IMR-90 (cell line): ENCODE data around the gene SLIT1. TPM values are rescaled to one million over a fixed set of nuclear protein-coding genes. Genes with fewer than 3 reads are reported as not detected.

ENCODE experiments used
- ATAC-seq: fragments of 200-7000 bp; cut with Tn5 transposase; 2 replicates; pipeline ENCODE4 v1.9.1; 2020; ENCODE audit warnings: low read depth, mild to moderate bottlenecking, moderate library complexity
- BruUV-seq: library from RNA; stranded (reverse); fragments of 400-500 nt; replicated peaks from 2 replicates; lab custom pipeline; 2021; lab: Mats Ljungman, UMichigan
- CTCF ChIA-PET: fragments of 300-600 bp; formaldehyde crosslinking; extraction: SDS; loops from one replicate; lab custom pipeline; 2021; ENCODE audit warnings: antibody characterized with exemption; lab: Yijun Ruan, JAX
- POLR2A ChIA-PET: fragments of 300-600 bp; sonication (Branson Sonifier 250); formaldehyde crosslinking; loops from one replicate; lab custom pipeline; 2022; ENCODE audit warnings: antibody characterized with exemption; ENCODE audit not compliant: unreplicated experiment; lab: Charles Lee
- DNase-seq: peaks from one replicate; pipeline ENCODE4 v3.0.0; 2013
- H2AFZ ChIP-seq: replicated peaks from 2 replicates; pipeline ENCODE3; 2013; ENCODE audit warnings: low read length, mild to moderate bottlenecking; ENCODE audit not compliant: poor library complexity
- H2AK5ac ChIP-seq: 2 replicates; pipeline ENCODE4 v1.6.1; 2013; ENCODE audit warnings: low read depth, low read length, inconsistent platforms
- H2AK9ac ChIP-seq: replicated peaks from 2 replicates; pipeline ENCODE3; 2013; ENCODE audit warnings: mild to moderate bottlenecking, low read depth, low read length, moderate library complexity; ENCODE audit not compliant: poor library complexity
- H2BK120ac ChIP-seq: 2 replicates; pipeline ENCODE4 v1.6.1; 2013; ENCODE audit warnings: low read depth, low read length, inconsistent platforms
- H2BK15ac ChIP-seq: 3 replicates; pipeline ENCODE4 v1.6.1; 2013; ENCODE audit warnings: low read depth, low read length, inconsistent platforms
- H2BK20ac ChIP-seq: 2 replicates; pipeline ENCODE4 v1.6.1; 2013; ENCODE audit warnings: low read depth, mild to moderate bottlenecking, inconsistent platforms, low read length, moderate library complexity
- H2BK5ac ChIP-seq: 2 replicates; pipeline ENCODE4 v1.6.1; 2013; ENCODE audit warnings: mild to moderate bottlenecking, low read depth, low read length, inconsistent platforms; ENCODE audit not compliant: poor library complexity, severe bottlenecking
- H3K14ac ChIP-seq: replicated peaks from 2 replicates; pipeline ENCODE4 v1.6.1; 2013; ENCODE audit warnings: low read depth, low read length, inconsistent platforms
- H3K18ac ChIP-seq: 2 replicates; pipeline ENCODE4 v1.6.1; 2013; ENCODE audit warnings: low read depth, low read length, control low read depth
- H3K23ac ChIP-seq: 2 replicates; pipeline ENCODE4 v1.6.1; 2013; ENCODE audit warnings: low read depth, low read length, inconsistent platforms
- H3K27ac ChIP-seq: 2 replicates; pipeline ENCODE4 v1.5.1; 2013; ENCODE audit warnings: mild to moderate bottlenecking, control low read depth, low read length; ENCODE audit not compliant: insufficient read depth
- H3K27me3 ChIP-seq: 2 replicates; pipeline ENCODE4 v1.6.1; 2013; ENCODE audit warnings: low read length; ENCODE audit not compliant: control insufficient read depth, insufficient read depth
- H3K36me3 ChIP-seq: 2 replicates; pipeline ENCODE4 v1.6.1; 2013; ENCODE audit warnings: low read length, mixed read lengths; ENCODE audit not compliant: control insufficient read depth, insufficient read depth
- H3K4ac ChIP-seq: 2 replicates; pipeline ENCODE4 v1.6.1; 2013; ENCODE audit warnings: low read depth, low read length, inconsistent platforms
- H3K4me1 ChIP-seq: 2 replicates; pipeline ENCODE4 v1.6.1; 2013; ENCODE audit warnings: low read length, mixed read lengths; ENCODE audit not compliant: control insufficient read depth, insufficient read depth
- H3K4me2 ChIP-seq: 2 replicates; pipeline ENCODE4 v1.6.1; 2013; ENCODE audit warnings: low read depth, mild to moderate bottlenecking, control low read depth, low read length, moderate library complexity
- H3K4me3 ChIP-seq: 2 replicates; pipeline ENCODE4 v1.5.1; 2013; ENCODE audit warnings: low read depth, mild to moderate bottlenecking, control low read depth, low read length, moderate library complexity; ENCODE audit not compliant: insufficient read depth
- H3K56ac ChIP-seq: 2 replicates; pipeline ENCODE4 v1.6.1; 2013; ENCODE audit warnings: low read length, inconsistent platforms; ENCODE audit not compliant: insufficient read depth; ENCODE audit errors: extremely low read depth
- H3K79me1 ChIP-seq, 2 experiments: 2 replicates each; pipeline ENCODE4 v1.6.1; 2013; ENCODE audit warnings: low read length in 2 of 2, inconsistent platforms in 1 of 2, low read depth in 1 of 2
- H3K9ac ChIP-seq: 2 replicates; pipeline ENCODE4 v1.6.1; 2013; ENCODE audit warnings: low read depth, low read length, control low read depth
- H3K9me1 ChIP-seq: 2 replicates; pipeline ENCODE4 v1.6.1; 2013; ENCODE audit warnings: low read length, inconsistent platforms; ENCODE audit not compliant: insufficient read depth
- H3K9me3 ChIP-seq: 2 replicates; pipeline ENCODE4 v1.6.1; 2013; ENCODE audit warnings: low read length; ENCODE audit not compliant: control insufficient read depth, insufficient read depth
- H4K20me1 ChIP-seq: 2 replicates; pipeline ENCODE4 v1.6.1; 2013; ENCODE audit warnings: low read length, inconsistent platforms; ENCODE audit not compliant: insufficient read depth
- H4K5ac ChIP-seq: 2 replicates; pipeline ENCODE4 v1.6.1; 2013; ENCODE audit warnings: mild to moderate bottlenecking, low read depth, low read length, control low read depth
- H4K8ac ChIP-seq, 2 experiments: 2 replicates each; pipeline ENCODE4 v1.6.1; 2013; ENCODE audit warnings: low read depth in 2 of 2, low read length in 2 of 2, control low read depth in 1 of 2, inconsistent platforms in 1 of 2
- H4K91ac ChIP-seq: 2 replicates; pipeline ENCODE4 v1.6.1; 2013; ENCODE audit warnings: low read depth, low read length, inconsistent platforms; ENCODE audit not compliant: insufficient read depth
- BHLHE40 ChIP-seq: fragments of 150-350 bp; IDR thresholded peaks from 2 replicates; pipeline ENCODE4 v1.6.1; 2016; ENCODE audit warnings: mild to moderate bottlenecking, low read depth, low read length
- CEBPB ChIP-seq: IDR thresholded peaks from 2 replicates; pipeline ENCODE4 v1.6.1; 2012; ENCODE audit warnings: low read depth, low read length, improper control_type of control experiment
- CHD1 ChIP-seq: IDR thresholded peaks from 2 replicates; pipeline ENCODE4 v1.6.1; 2012; ENCODE audit warnings: low read depth, low read length, improper control_type of control experiment
- ELK1 ChIP-seq: fragments of 150-350 bp; IDR thresholded peaks from 2 replicates; pipeline ENCODE4 v1.6.1; 2016; ENCODE audit warnings: low read depth, mild to moderate bottlenecking, low read length, moderate library complexity, borderline replicate concordance
- FOS ChIP-seq: fragments of 150-350 bp; IDR thresholded peaks from 2 replicates; pipeline ENCODE4 v1.6.1; 2016; ENCODE audit warnings: low read depth, low read length
- MAFK ChIP-seq: IDR thresholded peaks from 2 replicates; pipeline ENCODE4 v1.6.1; 2012; ENCODE audit warnings: low read depth, low read length, improper control_type of control experiment
- MXI1 ChIP-seq: IDR thresholded peaks from 2 replicates; pipeline ENCODE4 v1.6.1; 2012; ENCODE audit warnings: low read depth, mild to moderate bottlenecking, low read length, moderate library complexity, borderline replicate concordance
- NFE2L2 ChIP-seq: fragments of 150-350 bp; IDR thresholded peaks from 2 replicates; pipeline ENCODE4 v1.6.1; 2016; ENCODE audit warnings: low read depth, mild to moderate bottlenecking, low read length
- POLR2A ChIP-seq: IDR thresholded peaks from 2 replicates; pipeline ENCODE4 v1.6.1; 2012; ENCODE audit warnings: mild to moderate bottlenecking, low read depth, low read length
- RAD21 ChIP-seq: IDR thresholded peaks from 2 replicates; pipeline ENCODE4 v1.6.1; 2012; ENCODE audit warnings: low read length, improper control_type of control experiment
- RCOR1 ChIP-seq: IDR thresholded peaks from 2 replicates; pipeline ENCODE4 v1.6.1; 2012; ENCODE audit warnings: mild to moderate bottlenecking, low read length, improper control_type of control experiment; ENCODE audit not compliant: insufficient replicate concordance
- RFX5 ChIP-seq: IDR thresholded peaks from 2 replicates; pipeline ENCODE4 v1.8.0; 2012; ENCODE audit warnings: low read depth, mild to moderate bottlenecking, low read length, moderate library complexity
- SMC3 ChIP-seq: fragments of 150-350 bp; IDR thresholded peaks from 2 replicates; pipeline ENCODE4 v1.6.1; 2016; ENCODE audit warnings: low read depth, mild to moderate bottlenecking, antibody characterized with exemption, low read length, moderate library complexity
- WGBS, 2 experiments: methylation state at CpG; one replicate each; pipeline versions ENCODE4 v1.1.5 to v1.1.7; 2013; ENCODE audit warnings: missing lambda C conversion rate in 2 of 2; ENCODE audit not compliant: insufficient read length in 1 of 2; ENCODE audit errors: extremely low coverage in 2 of 2; 5-methylcytosine and 5-hydroxymethylcytosine counted together
- dilution Hi-C: fragments of 300-500 bp; cut with HindIII; formaldehyde crosslinking; loops from one replicate; pipeline ENCODE4 v1.14.3; 2018; ENCODE audit warnings: low sequenced_read_pairs; ENCODE audit not compliant: unreplicated experiment
- in situ Hi-C: fragments of 300-500 bp; cut with MboI; formaldehyde crosslinking; loops from 3 replicates; pipeline ENCODE4 v1.14.3; 2019; ENCODE audit warnings: low sequenced_read_pairs, inconsistent platforms, mixed read lengths
- intact Hi-C: fragments of 100-400 bp; cut with micrococcal nuclease; formaldehyde crosslinking; loops from 2 replicates; pipeline ENCODE4 v1.10.0; 2022
- polyA plus RNA-seq, 3 experiments: library from polyadenylated mRNA; depleted of rRNA; stranded (reverse); fragments of >200 nt; gene quantifications; 2 replicates each; pipeline ENCODE4 v1.2.3, GENCODE V29; 2012; ENCODE audit warnings: low replicate concordance in 1 of 3
- total RNA-seq: library from RNA; depleted of rRNA; stranded (reverse); fragments of >200 nt; gene quantifications from 2 replicates; pipeline ENCODE4 v1.2.3, GENCODE V29; 2012
- TF ChIP-seq, protein P1 (sequence below): conservative IDR thresholded peaks from 2 replicates; pipeline ENCODE4 v1.5.1; 2012; ENCODE audit warnings: mild to moderate bottlenecking, low read depth, low read length, improper control_type of control experiment
- TF ChIP-seq, protein P2 (sequence below): fragments of 150-350 bp; IDR thresholded peaks from 2 replicates; pipeline ENCODE4 v1.6.1; 2017; ENCODE audit warnings: mild to moderate bottlenecking, antibody characterized with exemption, low read length, low read depth

Gene SLIT1
- total and polyA plus RNA-seq, 2 of the 4 experiments (the other 2 are of a cell fraction), result under 0.01 TPM

DNA sequence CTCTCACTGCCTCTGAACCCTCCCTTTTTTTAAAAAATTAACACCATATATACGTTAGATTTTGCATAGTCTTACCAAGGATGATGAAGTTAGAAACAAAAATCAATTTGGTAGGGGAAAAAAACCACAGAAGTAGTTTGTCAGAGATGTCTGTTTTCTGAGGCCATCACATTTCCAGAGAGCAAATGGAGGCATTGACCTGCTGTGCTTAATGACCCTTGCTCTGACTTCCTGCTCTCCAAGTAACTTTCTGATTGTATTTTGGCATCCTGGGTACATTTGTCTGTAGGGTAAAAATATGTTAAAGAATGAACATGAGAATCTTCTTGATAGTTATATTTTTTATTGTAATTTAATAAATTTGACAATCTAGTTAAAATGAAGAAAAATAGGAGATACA, 213.5 kb downstream of the SLIT1 start (continued):
- TF ChIP-seq RFX5, result no peak

- Histone ChIP-seq H2BK15ac (no peak overlapping the region), H4K8ac (no peak overlapping the region), H2BK120ac (no peak overlapping the region), H4K5ac (no peak overlapping the region), H3K14ac (0 out of 2 replicates have a peak overlapping the region, but pooled peaks have one; percentile 20), H4K91ac (no peak overlapping the region), H3K18ac (no peak overlapping the region; the same call in 1 of the 2 replicates), H2AK9ac (no peak overlapping the region), H3K56ac (no peak overlapping the region), H2AK5ac (no peak overlapping the region), H2BK5ac (no peak overlapping the region), H2BK20ac (no peak overlapping the region), H3K27ac (no peak overlapping the region), H3K4me2 (no peak overlapping the region), H3K4ac (no peak overlapping the region), H3K36me3 (no peaks in the 10 kb centered on the region), H3K4me3 (no peak overlapping the region), H3K4me1 (peaks cover 2% of the 10 kb centered on the region; the same call in 1 of the 2 replicates), H4K20me1 (no peaks in the 10 kb centered on the region), H3K27me3 (no peaks in the 10 kb centered on the region), H2AFZ (no peak overlapping the region), H3K9ac (no peak overlapping the region), H3K79me1 (peaks cover 4 to 15% of the 10 kb centered on the region in 2 experiments), H3K9me1 (peaks cover 7% of the 10 kb centered on the region), H3K23ac (no peak overlapping the region), H3K9me3 (no peaks in the 10 kb centered on the region)
- in situ Hi-C loops (no loop called here), dilution Hi-C loops (no loop called here), intact Hi-C loops (no loop called here)
- ChIA-PET CTCF (no interaction called here), POLR2A (no interaction called here)
- DNase-seq (no peak), ATAC-seq (no peak)
- no TSS peak for BruUV-seq
- no CpG with 5 or more reads among the region's 2 CpGs for WGBS, 2 experiments
- TF ChIP-seq RAD21 (no peak), SMC3 (no peak), POLR2A (no peak), CEBPB (no peak), FOS (no peak), NFE2L2 (no peak), MAFK (no peak), BHLHE40 (no peak), RCOR1 (no peak), CHD1 (no peak), ELK1 (no peak), RFX5 (no peak), MXI1 (no peak)
- TF ChIP-seq, protein P1, sequence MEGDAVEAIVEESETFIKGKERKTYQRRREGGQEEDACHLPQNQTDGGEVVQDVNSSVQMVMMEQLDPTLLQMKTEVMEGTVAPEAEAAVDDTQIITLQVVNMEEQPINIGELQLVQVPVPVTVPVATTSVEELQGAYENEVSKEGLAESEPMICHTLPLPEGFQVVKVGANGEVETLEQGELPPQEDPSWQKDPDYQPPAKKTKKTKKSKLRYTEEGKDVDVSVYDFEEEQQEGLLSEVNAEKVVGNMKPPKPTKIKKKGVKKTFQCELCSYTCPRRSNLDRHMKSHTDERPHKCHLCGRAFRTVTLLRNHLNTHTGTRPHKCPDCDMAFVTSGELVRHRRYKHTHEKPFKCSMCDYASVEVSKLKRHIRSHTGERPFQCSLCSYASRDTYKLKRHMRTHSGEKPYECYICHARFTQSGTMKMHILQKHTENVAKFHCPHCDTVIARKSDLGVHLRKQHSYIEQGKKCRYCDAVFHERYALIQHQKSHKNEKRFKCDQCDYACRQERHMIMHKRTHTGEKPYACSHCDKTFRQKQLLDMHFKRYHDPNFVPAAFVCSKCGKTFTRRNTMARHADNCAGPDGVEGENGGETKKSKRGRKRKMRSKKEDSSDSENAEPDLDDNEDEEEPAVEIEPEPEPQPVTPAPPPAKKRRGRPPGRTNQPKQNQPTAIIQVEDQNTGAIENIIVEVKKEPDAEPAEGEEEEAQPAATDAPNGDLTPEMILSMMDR, result no peak
- TF ChIP-seq, protein P2, sequence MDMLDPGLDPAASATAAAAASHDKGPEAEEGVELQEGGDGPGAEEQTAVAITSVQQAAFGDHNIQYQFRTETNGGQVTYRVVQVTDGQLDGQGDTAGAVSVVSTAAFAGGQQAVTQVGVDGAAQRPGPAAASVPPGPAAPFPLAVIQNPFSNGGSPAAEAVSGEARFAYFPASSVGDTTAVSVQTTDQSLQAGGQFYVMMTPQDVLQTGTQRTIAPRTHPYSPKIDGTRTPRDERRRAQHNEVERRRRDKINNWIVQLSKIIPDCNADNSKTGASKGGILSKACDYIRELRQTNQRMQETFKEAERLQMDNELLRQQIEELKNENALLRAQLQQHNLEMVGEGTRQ, result no peak
Observed at GRCh38 chr10:96971324-96971723, 214.4 kb downstream of the SLIT1 start.
